Endothelial cell of hepatic sinusoid (primary cell): ENCODE results near the gene USP47.

Experiments
- in situ Hi-C: cut with HindIII; loops from 2 replicates; pipeline ENCODE4 v1.10.0; 2017; ENCODE audit warnings: low sequenced_read_pairs

The USP47 gene

DNA sequence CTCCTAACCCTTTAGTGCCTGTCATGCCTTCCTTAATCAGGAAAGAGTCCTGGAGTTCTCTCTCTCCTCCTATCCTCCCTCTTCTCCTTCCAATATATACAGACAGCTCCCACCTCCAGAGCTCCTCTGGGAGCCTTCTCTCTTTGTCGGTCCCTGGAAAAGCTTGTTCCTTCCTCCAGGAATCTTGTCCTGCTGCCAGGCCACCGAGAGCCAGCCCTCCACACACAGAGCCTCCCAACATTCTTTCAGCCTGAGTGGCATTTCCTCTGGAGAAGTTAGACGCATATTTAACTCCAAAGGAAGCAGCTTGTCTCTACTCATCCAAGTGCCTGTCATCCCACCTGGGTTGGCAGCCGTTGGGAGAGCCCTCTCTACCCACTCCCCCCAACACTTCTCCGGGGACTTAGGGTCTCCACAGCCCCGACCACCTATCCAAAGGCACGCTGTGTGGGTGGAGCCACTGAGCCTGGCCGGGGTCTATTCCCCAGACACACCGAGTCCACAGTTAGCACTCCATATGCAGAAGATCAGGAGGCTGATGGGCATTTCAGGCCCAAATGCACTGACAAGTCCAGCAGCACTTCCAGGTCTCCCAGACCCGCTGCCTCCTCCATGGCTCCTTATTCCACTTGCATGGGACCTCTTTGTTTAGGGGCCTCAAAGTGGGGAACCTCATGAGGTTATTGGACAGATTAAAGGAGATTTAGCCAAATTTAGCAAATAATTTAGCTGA is 135.6 kb downstream of the USP47 start:
- in situ Hi-C loops = loop anchor here (5.0 kb wide), 1 partner anchor 50 kb away; no protein-coding TSS in a partner anchor

DNA sequence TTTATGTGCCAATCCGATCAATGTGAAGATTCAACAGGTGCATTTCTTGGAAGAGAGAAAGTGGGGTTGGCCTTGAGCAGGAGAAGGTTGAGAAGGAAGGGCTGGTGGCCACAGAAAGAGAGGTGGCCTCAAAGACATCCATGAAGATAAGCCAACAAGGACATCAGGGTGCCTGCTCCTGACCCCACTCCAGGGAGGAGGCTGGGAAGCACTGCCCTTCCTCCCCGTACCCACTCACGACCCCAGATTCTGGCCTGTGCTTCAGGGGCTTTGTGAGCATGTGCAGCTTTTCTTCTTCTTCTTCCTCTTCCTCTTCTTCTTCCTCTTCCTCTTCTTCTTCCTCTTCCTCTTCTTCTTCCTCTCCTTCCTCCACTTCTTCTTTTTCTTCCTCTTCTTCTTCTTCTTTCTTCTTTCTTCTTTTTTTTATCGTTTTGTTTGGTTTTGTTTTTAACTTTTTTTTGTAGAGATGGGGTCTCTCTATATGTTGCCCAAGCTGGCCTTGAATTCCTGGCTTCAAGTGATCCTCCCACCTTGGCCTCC is 136.4 kb downstream of the USP47 start:
- in situ Hi-C loops = loop anchor here (5.0 kb wide), 1 partner anchor 49 kb away; no protein-coding TSS in a partner anchor

DNA sequence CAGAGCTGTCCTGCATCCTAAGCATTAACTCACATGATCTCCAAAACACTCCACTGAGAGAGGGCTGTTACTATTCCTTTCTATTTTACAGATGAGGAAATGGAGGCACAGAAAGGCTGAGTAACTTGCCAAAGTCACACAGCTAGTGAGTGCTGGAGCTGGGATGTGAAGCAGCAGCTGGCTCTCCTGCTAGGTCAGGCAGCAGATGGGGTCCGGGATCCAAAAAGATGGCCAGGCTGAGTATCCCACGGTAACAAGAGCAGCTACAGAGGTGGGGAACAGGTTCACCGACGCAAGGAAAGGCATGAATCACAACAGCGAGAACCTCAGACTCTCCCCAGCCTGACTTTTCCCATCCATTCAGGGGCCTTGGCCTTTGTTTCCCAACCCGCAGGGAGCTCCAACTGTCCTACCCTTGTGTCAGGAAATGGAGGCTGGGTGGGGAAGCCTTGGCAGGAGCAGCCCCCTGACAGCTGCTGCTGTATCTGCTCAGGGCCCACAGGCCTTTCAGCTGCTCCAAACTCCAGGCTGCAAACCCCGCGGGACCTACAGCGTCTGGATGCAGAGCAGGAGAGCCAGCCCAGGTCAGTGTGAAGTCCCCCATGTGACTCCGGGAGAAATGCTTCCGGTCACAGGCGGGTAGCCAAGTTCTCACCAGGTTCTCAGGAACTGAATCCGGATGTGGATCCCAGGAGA is 137.2 kb downstream of the USP47 start:
- in situ Hi-C loops = loop anchor here (5.0 kb wide), 1 partner anchor 48 kb away; no protein-coding TSS in a partner anchor

DNA sequence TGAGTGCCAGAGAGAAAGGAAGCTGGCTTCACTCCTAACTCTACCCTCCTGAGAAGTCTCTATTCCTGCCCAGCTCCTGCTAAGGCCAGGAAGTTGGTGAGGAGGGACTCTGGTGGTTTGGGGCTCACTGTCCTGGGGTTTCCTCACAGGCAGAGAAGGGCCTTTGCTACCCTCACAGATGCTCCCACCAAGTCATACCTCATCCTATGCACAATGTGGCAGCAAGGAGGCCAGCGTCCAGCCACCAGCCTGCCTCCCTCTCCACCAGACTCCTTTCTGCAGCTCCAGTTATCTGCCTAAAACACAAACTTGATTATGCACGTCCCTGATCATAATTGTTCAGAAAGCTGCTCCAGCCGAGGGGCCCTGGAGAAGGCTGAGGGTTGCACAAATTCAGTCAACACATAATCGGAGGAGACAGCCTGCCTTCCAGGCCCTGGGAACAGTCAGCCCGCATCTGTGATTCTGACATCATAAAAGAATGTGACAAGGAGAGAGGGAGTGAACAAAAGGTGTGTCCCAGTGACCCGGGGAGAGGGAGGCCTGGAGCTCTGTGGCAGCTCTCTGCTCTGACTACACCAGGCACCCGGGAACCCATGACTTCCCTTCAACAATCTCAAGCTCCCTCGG is 137.8 kb downstream of the USP47 start:
- in situ Hi-C loops = loop anchor here (5.0 kb wide), 1 partner anchor 48 kb away; no protein-coding TSS in a partner anchor

DNA sequence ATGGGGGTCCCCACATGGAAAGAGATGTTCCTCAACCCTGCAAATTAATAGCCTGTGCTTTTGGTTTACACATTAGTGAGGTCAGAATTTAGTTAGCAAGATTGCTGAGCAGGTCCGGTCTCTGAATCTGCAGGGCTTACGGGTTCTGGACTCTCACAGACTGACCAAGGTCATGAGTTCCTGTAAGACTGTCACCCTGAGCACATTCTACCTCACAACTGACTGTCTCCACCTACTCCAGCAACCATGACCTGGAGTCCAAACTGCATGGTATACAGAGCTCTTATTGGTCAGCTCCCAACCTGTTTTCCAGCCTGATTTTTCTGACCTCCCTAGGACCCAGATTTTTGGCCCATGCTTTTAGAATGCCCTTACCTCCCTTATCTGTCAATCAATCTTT is 138.4 kb downstream of the USP47 start:
- in situ Hi-C loops = no loop called here

DNA sequence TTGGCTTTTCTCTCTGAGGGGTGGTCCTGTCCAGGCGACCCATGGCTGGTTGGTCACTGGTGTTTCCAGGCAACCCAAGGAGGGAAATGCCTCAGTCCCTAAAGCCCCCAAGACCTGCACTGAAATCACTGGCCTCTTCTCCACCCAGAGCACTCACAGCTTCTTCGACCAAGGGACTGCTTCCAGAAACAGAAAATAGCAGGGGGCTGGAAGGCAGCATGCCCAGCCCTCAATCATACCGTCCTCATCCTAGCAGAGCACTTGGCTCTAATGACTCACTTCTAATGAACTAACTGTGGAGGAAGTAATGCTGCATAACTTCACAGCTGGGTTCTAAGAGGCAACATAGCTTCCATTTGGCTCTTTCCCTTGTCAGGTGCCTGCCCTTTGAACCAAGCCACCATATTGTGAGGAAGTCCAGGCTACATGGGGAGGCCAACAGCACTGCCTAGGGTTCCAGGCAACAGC is 139.1 kb downstream of the USP47 start:
- in situ Hi-C loops = no loop called here

DNA sequence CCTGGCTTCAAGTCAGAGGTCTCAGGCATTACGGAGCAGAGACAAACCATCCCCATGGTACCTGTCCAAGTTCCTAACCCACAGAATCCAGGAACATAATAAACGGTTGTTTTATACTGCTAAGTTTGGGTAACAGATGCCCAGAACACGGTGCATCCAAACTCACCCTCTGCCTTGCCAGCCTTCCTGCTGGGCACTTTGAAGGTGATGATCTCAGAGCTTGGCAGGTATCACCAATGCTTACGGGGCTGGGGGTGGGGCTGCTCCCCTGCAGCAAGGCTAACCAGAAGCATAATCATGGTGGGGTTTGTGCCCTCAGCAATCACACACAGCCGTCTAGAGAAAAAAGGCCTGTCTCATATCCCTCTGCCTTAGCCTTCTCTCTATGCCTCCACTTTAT is 139.6 kb downstream of the USP47 start:
- in situ Hi-C loops = no loop called here

DNA sequence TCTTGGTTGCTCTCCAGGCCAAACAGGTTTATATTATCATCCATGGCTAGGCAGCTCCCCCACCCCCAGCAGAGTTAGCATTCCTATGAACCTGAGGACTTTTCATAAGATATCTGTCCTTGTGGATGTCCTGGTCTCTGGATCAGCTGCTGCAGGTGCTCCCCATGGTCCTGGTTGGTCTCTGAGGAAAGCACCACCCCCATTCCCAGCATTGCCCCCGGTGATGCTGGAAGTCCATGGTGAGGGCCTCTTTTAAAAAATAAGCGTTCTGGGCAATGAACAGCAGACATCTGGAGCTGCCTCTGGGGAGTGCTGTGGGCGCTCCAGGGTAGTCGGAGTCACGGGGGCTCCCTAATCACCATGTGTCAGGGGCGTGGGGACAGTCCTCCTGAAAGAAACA is 140.1 kb downstream of the USP47 start:
- in situ Hi-C loops = no loop called here

DNA sequence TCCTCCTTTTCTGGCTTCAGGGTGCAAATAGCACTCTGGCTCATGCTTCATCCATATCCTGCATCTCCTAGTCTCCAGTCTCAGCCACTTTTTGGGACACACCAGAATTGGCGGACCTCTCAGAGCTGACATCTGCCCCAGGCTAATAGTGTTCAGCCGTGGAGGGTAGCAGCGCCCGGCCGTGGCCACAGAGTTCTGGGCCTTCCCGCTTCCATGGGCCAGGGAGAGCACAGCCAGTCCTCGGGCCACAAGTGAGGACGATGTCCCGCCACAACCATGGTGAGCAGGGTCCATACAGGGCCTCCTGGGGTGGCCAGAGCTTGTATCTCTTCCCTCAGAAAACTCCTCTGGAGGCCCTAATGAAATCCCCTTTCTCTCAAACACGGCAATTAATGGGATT is 140.7 kb downstream of the USP47 start:
- in situ Hi-C loops = no loop called here

DNA sequence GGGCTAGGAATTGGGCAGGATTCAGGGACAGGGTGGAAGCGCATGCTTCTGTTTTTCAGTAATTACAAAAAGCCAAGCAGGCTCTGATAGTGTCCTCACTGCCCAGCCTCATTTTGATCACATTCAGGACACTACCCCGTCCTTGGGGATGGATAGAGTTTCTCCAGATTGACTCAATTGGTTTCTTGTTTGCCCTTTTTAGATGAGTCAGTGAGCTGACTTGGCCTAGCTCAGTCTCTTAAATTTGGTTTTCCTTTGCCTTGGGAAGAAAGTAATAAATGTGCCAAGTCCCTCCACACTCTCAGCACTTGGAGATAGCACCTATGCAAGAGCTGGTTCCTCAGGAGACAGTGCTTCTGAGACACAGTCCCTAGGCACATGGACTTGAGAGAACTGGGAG is 141.2 kb downstream of the USP47 start:
- in situ Hi-C loops = no loop called here

DNA sequence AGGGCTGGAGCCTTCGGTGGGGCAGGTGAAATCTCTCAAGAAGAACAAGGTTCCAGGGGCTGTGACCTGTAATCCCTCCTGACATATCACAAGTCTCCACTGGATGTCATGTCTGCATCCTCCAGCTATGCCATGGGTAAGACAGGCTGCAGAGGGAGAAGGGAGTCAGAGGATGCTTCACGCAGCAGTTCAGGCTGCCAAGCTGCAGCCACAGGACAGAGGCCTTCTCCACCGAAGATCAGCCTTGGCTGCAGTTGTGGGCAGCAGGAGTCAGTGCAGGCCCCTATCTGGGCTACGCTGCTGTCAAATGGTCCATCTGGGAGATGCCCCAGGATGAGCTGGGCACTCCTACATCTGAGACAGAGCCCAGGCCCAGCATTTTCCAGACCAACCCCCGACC is 141.7 kb downstream of the USP47 start:
- in situ Hi-C loops = no loop called here

DNA sequence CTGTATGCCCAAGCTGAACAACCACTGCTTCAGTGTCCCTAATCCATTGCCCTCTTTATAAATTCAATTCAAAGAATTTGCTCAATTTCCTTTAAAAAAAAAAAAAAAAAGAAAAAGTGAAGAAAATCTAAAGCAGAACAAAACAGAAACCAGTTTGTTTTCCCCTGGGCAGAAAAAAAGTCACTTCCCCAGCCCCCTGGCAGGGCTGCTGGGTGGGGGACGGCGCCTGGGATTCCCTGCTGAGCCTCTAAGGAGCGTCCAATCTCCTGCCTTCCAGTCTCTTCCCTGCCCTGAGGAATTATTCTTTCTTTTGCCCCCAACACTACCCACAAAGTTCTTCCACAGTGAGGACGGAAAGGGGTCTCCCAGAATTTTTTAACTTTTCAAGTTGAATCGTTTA is 142.8 kb downstream of the USP47 start:
- in situ Hi-C loops = no loop called here

DNA sequence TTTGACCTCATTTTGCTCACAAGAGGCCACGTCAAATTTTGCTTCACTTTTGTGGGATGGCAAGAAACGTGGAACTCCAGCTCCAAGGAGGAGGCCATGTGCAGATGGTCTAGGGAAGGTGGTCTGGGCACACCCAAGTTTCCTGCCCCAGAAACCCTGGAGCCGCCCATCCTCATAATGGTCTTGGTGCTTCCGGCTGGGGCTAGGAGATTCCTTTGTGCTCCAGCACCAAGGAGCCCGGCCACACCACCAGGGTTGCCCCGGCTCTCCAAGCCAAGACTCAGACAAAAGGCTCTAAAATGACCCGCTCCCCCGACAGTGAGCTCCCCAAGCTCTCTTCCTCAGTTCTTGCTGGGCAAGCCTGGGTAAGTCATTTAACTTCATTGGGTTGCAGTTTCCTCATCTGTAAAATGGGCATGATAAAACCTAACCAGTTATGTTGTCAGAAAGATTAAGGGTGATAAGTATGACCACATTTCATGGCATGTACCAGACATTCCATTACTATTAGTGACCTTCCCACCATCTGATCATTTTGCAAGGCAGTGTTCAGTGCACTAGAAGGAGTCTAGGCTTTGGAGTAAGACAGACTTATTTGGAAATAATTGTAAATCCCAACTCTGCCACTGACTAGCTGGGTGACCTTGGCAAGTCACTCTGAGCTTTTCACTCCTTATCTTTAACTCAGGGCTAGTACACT is 143.4 kb downstream of the USP47 start:
- in situ Hi-C loops = no loop called here

DNA sequence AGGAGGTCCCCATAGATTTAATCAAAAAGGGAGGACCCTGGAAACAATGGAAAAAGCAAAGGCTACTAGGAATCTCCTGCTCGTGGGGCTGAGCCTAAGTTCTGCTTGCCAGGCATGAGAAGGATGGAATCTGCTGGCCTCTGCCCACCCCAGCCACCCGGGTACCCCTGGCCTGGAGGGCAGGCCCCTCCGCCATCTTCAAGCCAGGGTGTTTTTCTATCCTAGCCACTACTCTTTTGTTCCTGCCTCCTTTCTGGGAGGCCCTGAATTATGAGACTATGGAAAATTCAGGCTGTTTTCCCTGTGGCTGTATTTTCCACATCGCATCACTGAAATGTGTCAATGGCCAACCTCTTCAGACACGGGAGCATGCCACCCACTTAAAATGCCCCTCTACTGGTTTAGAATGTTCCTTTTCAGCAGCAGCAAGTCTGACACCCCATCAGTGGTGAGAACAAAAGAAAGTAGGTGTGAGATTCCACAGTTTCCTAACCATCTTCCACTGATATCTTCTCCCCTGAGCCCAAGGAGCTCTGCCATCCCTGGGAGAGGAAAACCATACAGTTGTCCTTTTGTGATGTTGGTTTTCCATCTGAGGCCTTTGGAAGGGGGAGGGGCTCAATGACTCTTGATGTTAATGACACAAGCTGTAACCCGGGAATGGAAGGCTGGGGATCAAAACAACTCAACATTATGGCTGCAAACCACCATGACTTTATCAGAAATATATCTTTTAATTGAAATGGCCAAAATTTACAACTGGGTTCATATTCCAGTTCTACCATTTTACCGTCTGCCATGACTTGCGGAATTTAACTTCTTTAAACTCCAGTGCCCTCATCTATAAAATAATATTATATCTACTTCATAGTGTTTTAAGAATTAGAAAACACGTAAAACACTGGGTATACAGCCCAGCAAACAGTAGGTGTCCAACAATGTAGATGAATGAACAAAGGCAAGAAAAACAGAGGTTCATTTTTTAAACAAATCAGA is 144.5 kb downstream of the USP47 start:
- in situ Hi-C loops = no loop called here

DNA sequence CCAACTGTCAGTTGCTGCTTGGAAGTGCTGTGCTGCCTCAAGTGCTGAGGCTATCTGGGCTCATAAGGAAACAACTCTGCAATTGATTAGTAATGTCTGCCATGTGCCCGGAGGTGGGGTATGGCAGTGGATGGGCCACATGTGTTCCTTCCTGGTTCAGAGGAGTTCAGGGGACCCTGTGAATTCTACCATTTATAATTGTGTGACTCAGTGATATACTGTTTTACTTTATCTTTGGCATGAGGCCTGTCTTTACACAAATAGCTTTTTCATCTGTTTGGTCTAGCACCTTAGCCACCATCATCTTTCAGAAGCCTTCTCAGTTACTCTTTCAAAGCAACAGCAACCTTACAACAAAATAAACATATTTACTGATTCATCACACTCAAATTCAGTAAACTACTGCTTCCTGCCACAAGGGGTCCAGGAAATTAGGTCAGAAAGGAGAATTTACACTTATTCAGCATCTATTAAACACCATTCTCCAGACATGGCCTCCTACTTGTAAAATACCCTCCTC is 145.8 kb downstream of the USP47 start:
- in situ Hi-C loops = no loop called here

DNA sequence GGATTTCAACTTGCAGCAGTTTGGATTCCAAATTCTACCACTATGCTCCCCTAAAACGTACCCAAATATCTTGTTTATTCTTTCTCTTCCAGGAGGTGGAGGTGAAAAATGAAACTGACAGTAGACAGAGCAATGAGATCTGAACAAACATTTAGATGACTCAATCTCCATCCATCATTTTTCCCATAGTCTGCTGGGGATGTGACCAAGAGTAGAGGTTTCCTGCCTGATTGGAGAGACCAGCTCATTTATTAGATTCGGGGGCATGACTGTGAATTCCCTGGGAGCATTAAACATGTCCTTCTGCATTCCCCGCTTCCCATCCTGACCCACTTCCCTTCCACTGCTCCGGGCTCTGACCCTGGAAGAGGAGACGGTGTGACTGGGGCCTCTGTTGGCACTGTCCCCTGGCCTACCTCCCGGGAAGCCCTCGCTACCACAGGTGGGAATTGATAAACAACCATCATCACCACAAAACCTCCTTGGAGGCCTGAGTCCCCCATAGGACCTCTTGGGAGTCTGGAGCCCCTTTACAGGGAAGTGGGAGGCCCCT is 146.4 kb downstream of the USP47 start:
- in situ Hi-C loops = no loop called here

DNA sequence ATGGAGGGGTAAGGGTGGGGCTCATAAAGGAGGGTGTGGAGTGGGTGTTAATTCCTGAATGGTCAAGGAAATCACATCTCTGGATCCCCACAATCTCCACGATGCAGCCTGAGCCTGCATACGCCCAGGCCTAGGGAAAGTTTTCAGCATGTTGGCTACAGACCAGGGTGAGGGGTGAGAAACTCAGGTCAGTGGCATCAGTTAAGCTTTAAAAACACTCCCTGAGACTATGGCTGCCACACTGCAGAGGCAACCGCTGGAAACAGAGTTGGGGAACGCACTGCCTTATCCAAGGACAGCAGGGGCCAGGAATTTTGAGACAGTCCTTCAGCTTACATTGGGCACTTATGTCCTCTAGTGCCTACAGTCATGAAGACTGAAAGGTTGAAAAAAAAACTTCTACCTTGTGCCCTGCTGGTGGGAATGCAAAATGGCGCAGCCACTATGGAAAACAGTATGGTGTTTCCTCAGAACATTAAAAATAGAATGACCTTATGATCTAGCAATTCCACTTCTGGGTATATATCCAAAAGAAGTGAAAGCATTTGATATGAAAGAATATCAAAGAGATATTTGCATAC is 147.0 kb downstream of the USP47 start:
- in situ Hi-C loops = no loop called here

DNA sequence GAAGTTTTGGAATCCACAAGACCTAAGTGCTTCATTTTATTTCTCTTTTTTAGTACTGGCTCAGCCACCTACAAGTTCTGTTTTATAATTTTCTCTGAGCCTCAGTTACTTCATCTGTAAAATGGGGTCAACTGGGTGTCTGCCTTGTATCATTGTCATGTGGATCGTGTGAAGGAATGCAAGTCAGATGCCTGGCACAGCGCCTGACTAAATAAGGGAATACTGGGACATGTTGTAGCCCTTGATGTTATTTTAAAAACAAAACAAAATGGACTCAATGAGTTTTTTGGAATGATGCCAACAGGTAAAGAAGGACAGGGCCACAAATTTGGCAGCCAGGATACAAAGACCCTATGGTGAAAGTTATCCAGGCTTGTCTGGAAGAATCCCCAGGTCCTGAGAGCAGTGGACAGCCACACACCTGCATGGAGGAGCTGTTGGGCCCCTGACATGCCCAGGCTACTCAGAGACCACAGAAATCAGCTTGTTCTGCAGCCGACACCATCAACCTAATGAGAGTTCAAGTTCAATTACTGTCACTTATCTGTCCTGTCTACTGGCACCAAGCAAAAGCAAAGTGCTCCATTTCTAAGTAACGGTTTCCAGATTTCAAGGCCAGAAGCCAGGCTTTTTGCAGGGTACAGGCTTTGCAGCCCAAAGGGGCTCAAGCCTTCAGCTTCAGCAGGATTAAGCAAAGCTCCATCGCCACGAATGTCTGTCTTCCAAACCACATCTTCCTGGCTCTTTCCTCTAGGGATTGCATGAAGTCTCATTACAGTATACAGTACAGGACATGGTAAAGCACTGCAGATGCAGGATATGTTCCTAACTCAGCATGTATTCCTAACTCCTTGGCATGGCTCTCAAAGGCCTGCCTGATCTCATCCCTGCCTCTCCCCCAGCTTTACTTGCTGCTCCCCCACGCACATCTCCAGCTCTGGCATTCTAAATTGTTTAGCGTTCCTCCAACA is 148.3 kb downstream of the USP47 start:
- in situ Hi-C loops = no loop called here
